HG03066 (cell line): ENCODE measurements around the gene ADCK1.

Source experiments
- ATAC-seq: cut with Tn5 transposase; IDR thresholded peaks from one replicate; pipeline ENCODE4 v1.9.1; 2021; ENCODE audit warnings: low read depth; ENCODE audit not compliant: unreplicated experiment

The ADCK1 gene

GRCh38 chr14:77980475-77981321 lies 180.8 kb downstream of the ADCK1 start:
- ATAC-seq, result no peak
